H1 (cell line): ENCODE data around the gene KRT85. TPM values are rescaled to one million over a fixed set of nuclear protein-coding genes. Genes with fewer than 3 reads are reported as not detected.

ENCODE experiments used
- CTCF ChIA-PET: fragments of 300-600 bp; sonication (Branson Sonifier 250); formaldehyde crosslinking; loops from one replicate; lab custom pipeline; 2021; ENCODE audit not compliant: partially characterized antibody; lab: Charles Lee
- POLR2A ChIA-PET: fragments of 300-600 bp; sonication (Branson Sonifier 250); formaldehyde crosslinking; loops from one replicate; lab custom pipeline; 2021; ENCODE audit warnings: inconsistent platforms; ENCODE audit not compliant: partially characterized antibody; lab: Charles Lee
- DNase-seq, 2 experiments: peaks; one replicate each; pipeline versions ENCODE4 v3.0.0 to v3.0.0-alpha.2; 2010 to 2022; ENCODE audit warnings: low spot score in 2 of 2, low read depth in 1 of 2, mixed read lengths in 1 of 2
- FAIRE-seq: peaks from 2 replicates; lab custom pipeline; 2011; peaks lifted over from hg19 to GRCh38; lab: Jason Lieb, UNC
- H2AFZ ChIP-seq: 2 replicates; pipeline ENCODE4 v1.8.1; 2012; ENCODE audit warnings: low read length, inconsistent platforms
- H2AK5ac ChIP-seq: 2 replicates; pipeline ENCODE4 v1.6.1; 2013; ENCODE audit warnings: low read depth, low read length
- H2BK120ac ChIP-seq: replicated peaks from 2 replicates; pipeline ENCODE3; 2013; ENCODE audit warnings: low read depth, low read length, inconsistent platforms
- H2BK12ac ChIP-seq: 2 replicates; pipeline ENCODE4 v1.6.1; 2013; ENCODE audit warnings: low read depth, low read length
- H2BK15ac ChIP-seq: 2 replicates; pipeline ENCODE4 v1.6.1; 2013; ENCODE audit warnings: low read length
- H2BK20ac ChIP-seq: 2 replicates; pipeline ENCODE4 v1.6.1; 2013; ENCODE audit warnings: low read length
- H2BK5ac ChIP-seq: 2 replicates; pipeline ENCODE4 v1.6.1; 2013; ENCODE audit warnings: low read depth, low read length
- H3K14ac ChIP-seq: 2 replicates; pipeline ENCODE4 v1.6.1; 2013; ENCODE audit warnings: inconsistent platforms; ENCODE audit not compliant: insufficient read length
- H3K18ac ChIP-seq: 2 replicates; pipeline ENCODE4 v1.6.1; 2013; ENCODE audit warnings: low read length; ENCODE audit errors: extremely low read depth
- H3K23ac ChIP-seq: 2 replicates; pipeline ENCODE4 v1.6.1; 2013; ENCODE audit warnings: inconsistent platforms; ENCODE audit not compliant: insufficient read length
- H3K23me2 ChIP-seq: 2 replicates; pipeline ENCODE4 v1.6.1; 2013; ENCODE audit warnings: low read depth, low read length
- H3K27ac ChIP-seq: 2 replicates; pipeline ENCODE4 v1.6.1; 2011; ENCODE audit warnings: low read depth, low read length, inconsistent platforms
- H3K27me3 ChIP-seq, 4 experiments: replicated peaks in 1 of 4; 1 replicate in 1 of 4; 2 replicates in 3 of 4; pipeline versions ENCODE4 v1.6.1 to v1.8.1; 2011 to 2013; ENCODE audit warnings: low read length in 3 of 4, mild to moderate bottlenecking in 3 of 4, inconsistent platforms in 2 of 4, mixed read lengths in 2 of 4, moderate library complexity in 1 of 4; ENCODE audit not compliant: control insufficient read depth in 3 of 4, insufficient read depth in 3 of 4; ENCODE audit errors: extremely low read depth in 1 of 4
- H3K36me3 ChIP-seq, 4 experiments: 2 replicates each; pipeline versions ENCODE4 v1.6.1 to v1.8.1; 2011 to 2013; ENCODE audit warnings: mild to moderate bottlenecking in 4 of 4, low read length in 3 of 4, moderate library complexity in 2 of 4, control low read depth in 1 of 4, inconsistent platforms in 1 of 4; ENCODE audit not compliant: insufficient read depth in 4 of 4, control insufficient read depth in 2 of 4
- H3K4ac ChIP-seq: replicated peaks from 2 replicates; pipeline ENCODE3; 2013; ENCODE audit warnings: low read length, low read depth, mixed read lengths, inconsistent platforms; ENCODE audit not compliant: insufficient read length
- H3K4me1 ChIP-seq, 4 experiments: replicated peaks in 1 of 4; 1 replicate in 1 of 4; 2 replicates in 3 of 4; pipeline versions ENCODE4 v1.6.1 to v1.8.1; 2011 to 2013; ENCODE audit warnings: low read length in 3 of 4, inconsistent platforms in 2 of 4, mixed read lengths in 1 of 4; ENCODE audit not compliant: insufficient read depth in 4 of 4, control insufficient read depth in 3 of 4
- H3K4me2 ChIP-seq, 2 experiments: 2 replicates each; pipeline versions ENCODE4 v1.6.1 to v1.8.1; 2011 to 2013; ENCODE audit warnings: low read depth in 2 of 2, low read length in 2 of 2, control low read depth in 1 of 2, inconsistent platforms in 1 of 2, mild to moderate bottlenecking in 1 of 2; ENCODE audit not compliant: insufficient read depth in 1 of 2
- H3K4me3 ChIP-seq, 4 experiments: fragments of 200-600, 300-600 bp in 1 of 4; sonication (generic), shearing (Covaris generic), sonication (Bioruptor Twin) in 1 of 4; 2 replicates each; pipeline versions ENCODE4 v1.5.1 to v1.8.1; 2011 to 2016; ENCODE audit warnings: low read length in 4 of 4, low read depth in 3 of 4, control low read depth in 2 of 4, inconsistent platforms in 2 of 4, mild to moderate bottlenecking in 2 of 4, mixed read lengths in 1 of 4, moderate library complexity in 1 of 4; ENCODE audit not compliant: insufficient read depth in 2 of 4; ENCODE audit errors: extremely low read depth in 1 of 4
- H3K56ac ChIP-seq: replicated peaks from 2 replicates; pipeline ENCODE3; 2013; ENCODE audit warnings: low read depth, mild to moderate bottlenecking, mixed read lengths, low read length, inconsistent platforms; ENCODE audit not compliant: insufficient read length
- H3K79me1 ChIP-seq: 2 replicates; pipeline ENCODE4 v1.6.1; 2013; ENCODE audit warnings: low read depth, low read length, control low read depth
- H3K79me2 ChIP-seq, 2 experiments: 2 replicates each; pipeline versions ENCODE4 v1.6.1 to v1.8.1; 2012 to 2013; ENCODE audit warnings: low read length in 2 of 2, mild to moderate bottlenecking in 2 of 2, inconsistent platforms in 1 of 2; ENCODE audit not compliant: insufficient read depth in 2 of 2, control insufficient read depth in 1 of 2
- H3K9ac ChIP-seq, 4 experiments: replicated peaks in 1 of 4; 1 replicate in 1 of 4; 2 replicates in 3 of 4; pipeline versions ENCODE4 v1.6.1 to v1.8.1; 2011 to 2013; ENCODE audit warnings: low read depth in 3 of 4, low read length in 3 of 4, control low read depth in 2 of 4, mild to moderate bottlenecking in 2 of 4, moderate library complexity in 2 of 4, inconsistent platforms in 1 of 4; ENCODE audit errors: extremely low read depth in 1 of 4
- H3K9me3 ChIP-seq, 2 experiments: 2 replicates each; pipeline versions ENCODE4 v1.6.1 to v1.8.1; 2012 to 2013; ENCODE audit warnings: mild to moderate bottlenecking in 2 of 2, moderate library complexity in 2 of 2, control low read depth in 1 of 2, inconsistent platforms in 1 of 2, low read depth in 1 of 2, low read length in 1 of 2, mixed read lengths in 1 of 2; ENCODE audit not compliant: insufficient read depth in 2 of 2
- H4K20me1 ChIP-seq, 2 experiments: replicated peaks in 1 of 2; 2 replicates each; pipeline versions ENCODE3 to v1.8.1; 2011 to 2013; ENCODE audit warnings: inconsistent platforms in 2 of 2, low read length in 2 of 2, mild to moderate bottlenecking in 1 of 2; ENCODE audit not compliant: insufficient read depth in 2 of 2, control insufficient read depth in 1 of 2
- H4K5ac ChIP-seq: 2 replicates; pipeline ENCODE4 v1.6.1; 2013; ENCODE audit warnings: low read length, low read depth, mixed read lengths, inconsistent platforms; ENCODE audit not compliant: insufficient read length
- H4K8ac ChIP-seq: 2 replicates; pipeline ENCODE4 v1.8.0; 2013; ENCODE audit warnings: mild to moderate bottlenecking, moderate library complexity, low read length, inconsistent platforms; ENCODE audit not compliant: insufficient read depth; ENCODE audit errors: extremely low read depth
- H4K91ac ChIP-seq: replicated peaks from 2 replicates; pipeline ENCODE3; 2013; ENCODE audit warnings: low read length, mixed read lengths, inconsistent platforms; ENCODE audit not compliant: insufficient read length
- EGR1 ChIP-seq: IDR thresholded peaks from 2 replicates; pipeline ENCODE4 v1.6.1; 2011; ENCODE audit warnings: low read depth, low read length, borderline replicate concordance
- MAFK ChIP-seq: IDR thresholded peaks from 2 replicates; pipeline ENCODE4 v1.6.1; 2012; ENCODE audit warnings: low read depth, mild to moderate bottlenecking, improper control_type of control experiment, low read length
- POU5F1 ChIP-seq: IDR thresholded peaks from 2 replicates; pipeline ENCODE4 v1.6.1; 2011; ENCODE audit warnings: low read depth, mild to moderate bottlenecking, low read length, moderate library complexity
- RFX5 ChIP-seq: IDR thresholded peaks from 2 replicates; pipeline ENCODE4 v1.6.1; 2011; ENCODE audit warnings: low read depth, low read length, improper control_type of control experiment, borderline replicate concordance
- SIRT6 ChIP-seq: IDR thresholded peaks from one replicate; pipeline ENCODE4 v1.7.1; 2012; ENCODE audit warnings: low read length, inconsistent platforms
- SP2 ChIP-seq: IDR thresholded peaks from 2 replicates; pipeline ENCODE4 v1.6.1; 2012; ENCODE audit warnings: mild to moderate bottlenecking, low read length, inconsistent platforms
- TAF1 ChIP-seq: IDR thresholded peaks from 2 replicates; pipeline ENCODE4 v1.6.1; 2011; ENCODE audit warnings: mild to moderate bottlenecking, low read depth, low read length
- TAF7 ChIP-seq: optimal IDR thresholded peaks from 2 replicates; pipeline ENCODE3; 2011; ENCODE audit warnings: low read depth, mild to moderate bottlenecking, inconsistent platforms, low read length, moderate library complexity, borderline replicate concordance
- TBP ChIP-seq: IDR thresholded peaks from 2 replicates; pipeline ENCODE4 v1.6.1; 2011; ENCODE audit warnings: low read depth, low read length, improper control_type of control experiment
- ZNF274 ChIP-seq: IDR thresholded peaks from 2 replicates; pipeline ENCODE4 v1.7.0; 2012; ENCODE audit warnings: low read length, borderline replicate concordance; ENCODE audit errors: extremely low read depth
- WGBS, 2 experiments: shearing (Covaris generic) in 1 of 2; methylation state at CpG; one replicate each; pipeline versions ENCODE4 v1.1.6 to v1.1.7; 2013 to 2015; ENCODE audit warnings: low lambda C conversion rate in 2 of 2, mixed read lengths in 2 of 2, inconsistent platforms in 1 of 2, low coverage in 1 of 2, missing lambda C conversion rate in 1 of 2; ENCODE audit not compliant: insufficient replicate concordance in 2 of 2, insufficient coverage in 1 of 2, insufficient read length in 1 of 2; ENCODE audit errors: extremely low coverage in 1 of 2, missing lambda C conversion rate in 1 of 2; 5-methylcytosine and 5-hydroxymethylcytosine counted together
- polyA plus RNA-seq, 7 experiments: library from polyadenylated mRNA; depleted of rRNA in 3 of 7; stranded (reverse) in 5 of 7; unstranded in 2 of 7; fragments of >200 nt in 5 of 7; fragments of 200-250 nt in 2 of 7; gene quantifications; 1 replicate in 5 of 7; 2 replicates in 1 of 7; 4 replicates in 1 of 7; pipeline versions ENCODE4 v1.2.1 to v1.2.3, GENCODE V29; 2011 to 2013; ENCODE audit warnings: missing spikeins in 2 of 7, mixed read lengths in 2 of 7
- total RNA-seq: library from RNA; stranded (reverse); fragmentation: NEBNext Ultra II Directional; extraction: Animal tissue kit (Norgen Biotek cat#: 25700); gene quantifications from 2 replicates; pipeline ENCODE4 v1.2.1, GENCODE V29; 2021
- TF ChIP-seq, protein P1 (sequence below): IDR thresholded peaks from 2 replicates; pipeline ENCODE4 v1.6.1; 2011; ENCODE audit warnings: low read depth, mild to moderate bottlenecking, low read length; ENCODE audit not compliant: insufficient read depth

KRT85 gene
- total and polyA plus RNA-seq, 2 of the 8 experiments (the other 6 are each of a cell fraction or from before 2014, with no cell fraction given): not detected

DNA sequence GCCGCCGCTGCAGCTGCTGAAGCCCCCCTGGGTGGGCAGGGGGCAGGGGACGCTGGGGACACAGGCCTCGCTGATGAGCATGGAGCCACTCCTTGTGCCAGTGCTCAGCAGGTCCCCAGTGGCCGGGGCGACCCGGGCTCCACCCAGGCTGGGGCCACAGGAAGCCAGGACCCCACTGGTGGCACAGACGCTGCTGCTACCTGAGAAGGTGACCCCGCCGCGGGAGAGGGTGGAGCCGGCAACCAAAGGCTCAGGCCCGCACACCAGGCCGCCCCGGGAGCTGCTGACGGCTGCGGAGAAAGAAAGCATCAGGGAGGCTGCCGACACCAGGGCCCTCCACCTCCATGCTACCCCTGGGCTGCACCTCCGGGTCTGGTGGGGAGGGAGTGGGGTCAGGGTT is 10.8 kb upstream of the KRT85 start:
- Histone ChIP-seq H3K9me3 (no peaks in the 10 kb centered on the region), H3K36me3 (no peaks in the 10 kb centered on the region), H3K79me2 (no peaks in the 10 kb centered on the region), H2BK15ac (no peak overlapping the region), H3K4me2 (no peak overlapping the region), H3K27ac (no peak overlapping the region), H3K23ac (no peak overlapping the region), H2AFZ (no peak overlapping the region), H3K9ac (no peak overlapping the region), H2BK20ac (no peak overlapping the region), H3K56ac (no peak overlapping the region), H3K4me3 (no peak overlapping the region), H3K23me2 (no peaks in the 10 kb centered on the region), H3K27me3 (no peaks in the 10 kb centered on the region), H2BK120ac (no peak overlapping the region), H3K79me1 (no peaks in the 10 kb centered on the region), H3K18ac (no peak overlapping the region), H4K8ac (peak overlapping the region; percentile 83), H4K91ac (no peak overlapping the region), H2BK5ac (no peak overlapping the region), H2AK5ac (no peak overlapping the region), H4K5ac (no peak overlapping the region), H2BK12ac (no peak overlapping the region), H3K4me1 (no peaks in the 10 kb centered on the region), H4K20me1 (no peaks in the 10 kb centered on the region), H3K4ac (no peak overlapping the region), H3K14ac (no peak overlapping the region)
- FAIRE-seq (no peak), DNase-seq (no peak)
- POLR2A ChIA-PET: interaction anchor here (1.4 kb wide), 1 partner anchor 10 kb away, joined by 3 read pairs; no protein-coding TSS in a partner anchor
- CTCF ChIA-PET: interaction anchor here (0.7 to 11.3 kb wide), 16 partner anchors 7 to 602 kb away, joined by 3 to 112 read pairs (median 8); partner anchors contain the start of gene KRT85
- 75% methylated on average over 16 of the region's 19 CpGs; no CpG with 5 or more reads in 1 of the 2 experiments for WGBS, 2 experiments
- no peak for TF ChIP-seq ZNF274
- no peak for TF ChIP-seq SIRT6
- TF ChIP-seq TBP: no peak
- no peak for TF ChIP-seq TAF7
- TF ChIP-seq SP2: no peak
- TF ChIP-seq, protein P1, sequence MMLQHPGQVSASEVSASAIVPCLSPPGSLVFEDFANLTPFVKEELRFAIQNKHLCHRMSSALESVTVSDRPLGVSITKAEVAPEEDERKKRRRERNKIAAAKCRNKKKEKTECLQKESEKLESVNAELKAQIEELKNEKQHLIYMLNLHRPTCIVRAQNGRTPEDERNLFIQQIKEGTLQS: no peak
- no peak for TF ChIP-seq EGR1
- no peak for TF ChIP-seq RFX5
- TF ChIP-seq TAF1: no peak
- no peak for TF ChIP-seq MAFK
- no peak for TF ChIP-seq POU5F1
